ELR (cell line): ENCODE measurements around the gene SNAI3.

Experiments
- DNase-seq: peaks from one replicate; pipeline ENCODE4 v3.0.0-alpha.2; 2015; ENCODE audit warnings: low read depth

The SNAI3 gene

GRCh38 chr16:88705801-88706228 is 19.5 kb upstream of the SNAI3 start:
- peak; percentile 39 for DNase-seq

GRCh38 chr16:88705076-88705684 is 18.9 kb upstream of the SNAI3 start:
- peak; percentile 44 for DNase-seq

DNA sequence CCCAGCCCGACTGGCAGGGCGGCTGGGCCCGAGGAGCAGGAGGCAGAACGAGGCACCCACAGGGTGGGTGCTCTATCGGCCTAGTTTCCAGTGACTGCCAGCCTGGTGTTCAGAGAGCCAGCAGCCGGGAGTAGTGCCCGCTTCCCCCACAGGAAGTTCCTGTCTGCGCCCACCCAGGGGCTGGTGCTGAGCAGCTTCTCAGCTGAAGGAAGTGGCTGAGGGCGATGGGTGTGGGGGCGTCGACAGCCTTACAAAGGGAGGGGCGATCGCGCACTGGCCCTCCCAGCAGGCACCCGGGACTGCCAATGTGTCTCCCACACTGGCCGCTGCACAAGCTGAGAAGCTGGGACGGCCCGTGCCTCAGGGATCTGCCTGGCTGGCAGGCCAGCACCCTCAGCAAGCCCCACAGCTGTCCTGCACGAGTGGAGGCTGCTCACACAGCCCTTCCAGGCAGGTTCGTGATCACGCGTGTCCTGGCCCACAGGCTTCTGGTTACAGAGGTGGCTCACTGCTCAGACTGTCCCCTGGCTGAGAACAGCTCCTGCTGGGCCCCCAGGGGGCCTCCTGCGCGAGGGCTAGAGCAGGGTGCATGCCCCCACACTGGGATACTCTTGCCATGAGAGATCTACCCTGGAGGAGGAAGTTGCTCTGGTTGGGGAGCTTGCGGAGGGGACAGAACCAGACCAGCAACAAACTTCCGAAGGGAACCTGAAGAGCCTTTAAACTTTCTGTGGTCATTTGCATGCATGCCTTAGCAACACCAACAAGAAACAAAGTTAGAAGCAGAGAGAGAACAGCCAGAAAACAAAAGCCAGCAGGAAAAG is 17.4 kb upstream of the SNAI3 start:
- DNase-seq, result no peak

GRCh38 chr16:88702371-88703210 is 16.3 kb upstream of the SNAI3 start:
- DNase-seq, result no peak

GRCh38 chr16:88701581-88702370 is 15.5 kb upstream of the SNAI3 start:
- DNase-seq, result no peak

DNA sequence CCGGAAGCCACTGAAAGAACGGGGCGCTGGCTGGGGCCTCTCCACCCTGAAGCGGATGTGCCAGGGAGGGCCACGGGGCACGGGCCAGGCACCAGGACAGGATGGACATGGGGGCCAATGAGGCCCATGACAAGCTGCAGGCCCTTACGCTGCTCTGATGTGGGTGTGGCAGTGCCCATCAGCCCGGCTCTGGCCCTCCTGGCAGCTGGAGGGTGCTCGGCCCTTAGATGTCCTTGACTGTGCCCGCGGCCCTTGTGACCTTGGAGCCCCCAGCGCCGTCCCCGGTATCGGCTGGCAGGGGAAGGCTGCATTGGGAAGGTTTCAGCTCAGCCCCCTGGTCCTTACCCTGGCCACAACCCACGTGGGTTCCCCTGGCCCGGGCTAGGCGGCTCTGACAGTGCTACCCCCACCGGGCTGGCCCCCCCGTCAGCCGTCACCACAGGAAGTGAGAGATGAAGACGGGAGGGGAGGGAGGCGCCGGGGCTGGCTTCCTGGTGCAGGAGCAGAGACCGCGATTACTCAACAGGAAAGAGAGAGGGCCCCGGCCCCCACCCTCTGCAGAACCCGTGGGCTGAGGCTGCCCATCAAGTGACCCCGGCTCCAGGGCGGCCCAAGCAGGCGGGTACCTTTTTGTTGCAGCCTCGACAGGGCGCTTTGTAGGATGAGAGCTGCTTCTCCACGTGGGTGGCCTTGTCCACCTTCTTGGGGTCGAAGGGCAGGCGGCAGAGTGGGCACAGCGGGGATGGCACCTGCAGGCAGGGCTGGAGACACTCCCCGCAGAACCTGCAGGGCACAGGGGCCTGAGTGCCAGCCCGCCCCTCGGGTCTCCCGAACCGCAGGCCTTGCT is 14.6 kb upstream of the SNAI3 start:
- DNase-seq, result peak; percentile 96

DNA sequence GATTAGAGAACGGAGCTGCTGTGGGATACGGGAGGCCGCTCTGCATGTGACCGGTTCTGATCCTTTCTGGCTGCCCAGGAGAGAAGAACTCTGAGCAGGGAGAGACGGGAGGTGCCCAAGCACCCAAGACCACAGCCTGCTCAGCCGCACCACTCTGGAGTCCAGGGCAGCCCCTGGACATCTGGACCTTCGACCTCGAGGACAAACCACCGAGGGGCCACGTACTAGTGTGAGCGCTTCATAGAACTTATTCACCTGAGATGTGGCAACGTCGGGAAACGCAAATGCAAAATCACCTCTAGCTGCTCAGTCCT is 14.0 kb upstream of the SNAI3 start:
- no peak for DNase-seq

- no peak for DNase-seq
Measured at GRCh38 chr16:88699180-88699579, 12.9 kb upstream of the SNAI3 start.

GRCh38 chr16:88698646-88699045 is 12.3 kb upstream of the SNAI3 start:
- DNase-seq, result no peak

- DNase-seq, result no peak
Measured at GRCh38 chr16:88697831-88698615, 11.7 kb upstream of the SNAI3 start.

GRCh38 chr16:88697116-88697830 is 11.0 kb upstream of the SNAI3 start:
- no peak for DNase-seq

GRCh38 chr16:88696441-88696840 is 10.1 kb upstream of the SNAI3 start:
- no peak for DNase-seq

- DNase-seq, result no peak
Measured at GRCh38 chr16:88695753-88696152, 9.4 kb upstream of the SNAI3 start.

- DNase-seq, result no peak
Measured at GRCh38 chr16:88695218-88695617, 8.9 kb upstream of the SNAI3 start.

GRCh38 chr16:88694221-88695087 is 8.1 kb upstream of the SNAI3 start:
- no peak for DNase-seq

- no peak for DNase-seq
Measured at GRCh38 chr16:88693420-88694177, 7.3 kb upstream of the SNAI3 start.

DNA sequence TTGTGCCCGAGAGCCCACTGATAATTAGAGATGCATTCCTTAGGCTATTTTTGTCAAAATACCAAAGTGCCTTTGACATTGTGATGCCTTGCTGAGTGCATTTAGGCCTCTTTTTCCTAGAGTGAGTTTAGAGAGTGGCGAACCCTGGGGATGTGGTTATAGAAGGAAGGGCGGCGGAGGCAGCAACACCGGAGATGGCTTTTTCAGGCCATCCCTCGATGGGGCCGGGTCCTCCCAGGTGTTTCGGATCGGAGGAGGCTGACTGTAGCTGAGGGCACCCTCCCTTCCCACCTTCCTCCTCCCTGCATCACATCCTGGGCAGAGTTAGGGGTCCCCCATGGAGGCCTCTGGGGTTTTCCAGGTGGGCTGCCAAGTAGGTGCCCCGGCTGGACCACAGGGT is 6.6 kb upstream of the SNAI3 start:
- no peak for DNase-seq
